ENCODE measurements around the gene SIRT2. TPM values are rescaled to one million over a fixed set of nuclear protein-coding genes. Genes with fewer than 3 reads are reported as not detected.
A peak's percentile ranks its signal among the peaks of the same experiment; 100 is the strongest.

SIRT2 gene
- total and polyA plus RNA-seq, 2 of the 8 experiments (the other 6 are each of a cell fraction or from before 2014, with no cell fraction given) = 6.5 to 10.0 TPM

DNA sequence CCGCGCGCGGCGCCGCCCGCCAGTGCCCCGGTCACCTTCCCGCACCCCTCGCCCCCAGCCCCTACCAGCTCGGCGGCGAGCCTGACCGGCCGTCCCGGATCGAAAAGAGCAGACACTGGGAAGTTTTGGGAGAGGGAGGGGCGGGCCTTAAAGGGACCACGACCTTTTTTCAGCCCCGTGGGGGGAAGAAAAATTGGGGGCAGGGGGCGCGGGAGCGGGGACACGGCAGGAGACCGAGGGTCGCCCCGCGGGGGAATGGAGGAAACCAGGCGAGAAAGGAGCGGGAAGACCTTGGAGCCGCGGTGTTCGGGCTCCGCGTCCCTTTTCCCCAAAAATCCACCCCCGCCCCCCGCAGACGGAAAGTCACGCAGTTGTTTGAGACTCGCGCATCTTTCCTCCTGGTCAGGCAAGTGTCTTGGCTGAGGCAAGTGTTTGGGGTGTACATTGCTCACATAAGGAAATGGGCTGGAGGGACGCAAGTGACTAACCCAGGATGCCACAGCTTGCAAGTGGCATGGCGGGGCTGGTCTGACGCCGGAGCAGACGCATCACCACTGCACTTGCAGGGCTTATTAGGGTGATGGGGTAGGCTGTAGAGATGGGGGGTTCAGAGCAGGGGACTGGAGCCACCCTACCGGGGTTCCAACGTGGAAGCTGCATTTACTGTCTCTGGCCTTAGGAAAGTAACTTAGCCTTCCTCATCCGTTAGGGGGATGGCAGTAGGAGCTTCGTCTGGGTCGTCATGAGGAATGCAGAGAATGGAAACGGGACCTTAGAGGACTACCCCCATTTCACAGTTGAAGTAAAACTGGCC, 47.0 kb downstream of the SIRT2 start (continued):
- no peak for TF ChIP-seq FOSL1 (IDR thresholded peaks at IDR 0.05; ENCODE audit: insufficient read depth, low read depth, low read length)
- TF ChIP-seq EP300 (IDR thresholded peaks at IDR 0.05; ENCODE audit: borderline replicate concordance in 1 of 2, low read depth in 2 of 2, low read length in 2 of 2) = no peak
- TF ChIP-seq SIX5 (IDR thresholded peaks at IDR 0.05; ENCODE audit: low read depth, low read length) = no peak
- peak in 1 of 2 experiments; percentile 59; a peak in 1 of 3 replicates for TF ChIP-seq POLR2A (IDR thresholded peaks at IDR 0.05; ENCODE audit: control extremely low read depth in 1 of 2, low read depth in 2 of 2, low read length in 2 of 2)
- TF ChIP-seq HDAC2 (IDR thresholded peaks at IDR 0.05; ENCODE audit: borderline replicate concordance in 1 of 2, low read depth in 2 of 2, low read length in 2 of 2) = no peak
- TF ChIP-seq, protein P1, sequence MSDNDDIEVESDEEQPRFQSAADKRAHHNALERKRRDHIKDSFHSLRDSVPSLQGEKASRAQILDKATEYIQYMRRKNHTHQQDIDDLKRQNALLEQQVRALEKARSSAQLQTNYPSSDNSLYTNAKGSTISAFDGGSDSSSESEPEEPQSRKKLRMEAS (IDR thresholded peaks at IDR 0.05) = peak; percentile 7; the same call in 1 of the 2 replicates
- no peak for TF ChIP-seq SP1 (IDR thresholded peaks at IDR 0.05; ENCODE audit: low read depth, low read length)
- no peak for TF ChIP-seq RXRA (IDR thresholded peaks at IDR 0.05; ENCODE audit: insufficient read depth, low read depth, low read length)
- no peak for TF ChIP-seq CHD1 (IDR thresholded peaks at IDR 0.05; ENCODE audit: low read depth, low read length)
- TF ChIP-seq, protein P2, sequence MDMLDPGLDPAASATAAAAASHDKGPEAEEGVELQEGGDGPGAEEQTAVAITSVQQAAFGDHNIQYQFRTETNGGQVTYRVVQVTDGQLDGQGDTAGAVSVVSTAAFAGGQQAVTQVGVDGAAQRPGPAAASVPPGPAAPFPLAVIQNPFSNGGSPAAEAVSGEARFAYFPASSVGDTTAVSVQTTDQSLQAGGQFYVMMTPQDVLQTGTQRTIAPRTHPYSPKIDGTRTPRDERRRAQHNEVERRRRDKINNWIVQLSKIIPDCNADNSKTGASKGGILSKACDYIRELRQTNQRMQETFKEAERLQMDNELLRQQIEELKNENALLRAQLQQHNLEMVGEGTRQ (IDR thresholded peaks at IDR 0.05; ENCODE audit: low read length) = no peak
- TF ChIP-seq RAD21 (IDR thresholded peaks at IDR 0.05 in 1 of 2, conservative IDR thresholded peaks at IDR 0.05 in 1 of 2; ENCODE audit: low read depth in 2 of 2, low read length in 2 of 2) = no peak
- no peak; a peak in 1 of 4 replicates for TF ChIP-seq SIN3A (conservative IDR thresholded peaks at IDR 0.05 in 1 of 2, IDR thresholded peaks at IDR 0.05 in 1 of 2; ENCODE audit: low read depth in 1 of 2, low read length in 2 of 2)
- TF ChIP-seq TAF7 (optimal IDR thresholded peaks at IDR 0.05; ENCODE audit: borderline replicate concordance, low read depth, low read length) = no peak
- no peak for TF ChIP-seq GTF2F1 (IDR thresholded peaks at IDR 0.05; ENCODE audit: borderline replicate concordance, low read depth, low read length)
- TF ChIP-seq GABPA (IDR thresholded peaks at IDR 0.05; ENCODE audit: borderline replicate concordance, insufficient read depth, low read length) = no peak

All from H1 (cell line).